DOHH2 (cell line): ENCODE results near the gene KCNJ4.

Experiments
- H3F3A ChIP-seq: fragments of 200-600 bp; sonication (generic), shearing (Covaris generic); 2 replicates; pipeline ENCODE4 v1.6.0; 2016; ENCODE audit warnings: antibody characterized with exemption, mild to moderate bottlenecking; ENCODE audit not compliant: control insufficient read depth, insufficient read depth
- H3K27ac ChIP-seq: fragments of 200-600 bp; sonication (generic); 2 replicates; pipeline ENCODE4 v1.5.1; 2014; ENCODE audit warnings: low read depth, mild to moderate bottlenecking, low read length, moderate library complexity
- H3K27me3 ChIP-seq: fragments of 200-600 bp; sonication (generic); 2 replicates; pipeline ENCODE4 v1.6.1; 2014; ENCODE audit warnings: mild to moderate bottlenecking, low read length, mixed read lengths; ENCODE audit not compliant: control insufficient read depth
- H3K36me3 ChIP-seq: fragments of 200-600 bp; sonication (generic); 2 replicates; pipeline ENCODE4 v1.6.1; 2014; ENCODE audit warnings: mild to moderate bottlenecking, low read length, moderate library complexity, mixed read lengths; ENCODE audit not compliant: control insufficient read depth
- H3K4me1 ChIP-seq: fragments of 200-600 bp; sonication (generic); 2 replicates; pipeline ENCODE4 v1.6.1; 2014; ENCODE audit warnings: mild to moderate bottlenecking, low read length, mixed read lengths; ENCODE audit not compliant: control insufficient read depth
- H3K4me2 ChIP-seq: fragments of 200-600 bp; sonication (generic); 2 replicates; pipeline ENCODE4 v1.6.0; 2014; ENCODE audit warnings: mild to moderate bottlenecking, low read length, moderate library complexity
- H3K4me3 ChIP-seq: fragments of 200-600 bp; sonication (generic); 2 replicates; pipeline ENCODE4 v1.5.1; 2014; ENCODE audit warnings: mild to moderate bottlenecking, low read length, mixed read lengths
- H3K79me2 ChIP-seq: fragments of 200-600 bp; sonication (generic); 2 replicates; pipeline ENCODE4 v1.6.1; 2014; ENCODE audit warnings: mild to moderate bottlenecking, low read length, mixed read lengths; ENCODE audit not compliant: control insufficient read depth
- H3K9me2 ChIP-seq: fragments of 200-600 bp; sonication (generic); replicated peaks from 2 replicates; pipeline ENCODE4 v1.6.1; 2014; ENCODE audit warnings: mild to moderate bottlenecking, low read length, mixed read lengths; ENCODE audit not compliant: control insufficient read depth
- H3K9me3 ChIP-seq: fragments of 200-600 bp; sonication (generic); 2 replicates; pipeline ENCODE4 v1.6.1; 2014; ENCODE audit warnings: antibody characterized with exemption, low read length, mixed read lengths; ENCODE audit not compliant: control insufficient read depth, insufficient read depth
- H4K20me1 ChIP-seq: fragments of 200-600 bp; sonication (generic); 2 replicates; pipeline ENCODE4 v1.6.0; 2014; ENCODE audit warnings: low read depth, mild to moderate bottlenecking, antibody characterized with exemption, low read length, moderate library complexity; ENCODE audit not compliant: control insufficient read depth, insufficient read depth
- CTCF ChIP-seq: fragments of 200-600 bp; sonication (generic); IDR thresholded peaks from one replicate; pipeline ENCODE4 v1.5.1; 2014; ENCODE audit warnings: antibody characterized with exemption, mild to moderate bottlenecking, low read depth, low read length; ENCODE audit not compliant: poor library complexity, severe bottlenecking
- EZH2phosphoT487 ChIP-seq: fragments of 200-600 bp; sonication (generic); IDR thresholded peaks from 2 replicates; pipeline ENCODE4 v1.6.1; 2017; ENCODE audit warnings: borderline replicate concordance, mild to moderate bottlenecking, antibody characterized with exemption, low read length, moderate library complexity, mixed read lengths

The KCNJ4 gene

DNA sequence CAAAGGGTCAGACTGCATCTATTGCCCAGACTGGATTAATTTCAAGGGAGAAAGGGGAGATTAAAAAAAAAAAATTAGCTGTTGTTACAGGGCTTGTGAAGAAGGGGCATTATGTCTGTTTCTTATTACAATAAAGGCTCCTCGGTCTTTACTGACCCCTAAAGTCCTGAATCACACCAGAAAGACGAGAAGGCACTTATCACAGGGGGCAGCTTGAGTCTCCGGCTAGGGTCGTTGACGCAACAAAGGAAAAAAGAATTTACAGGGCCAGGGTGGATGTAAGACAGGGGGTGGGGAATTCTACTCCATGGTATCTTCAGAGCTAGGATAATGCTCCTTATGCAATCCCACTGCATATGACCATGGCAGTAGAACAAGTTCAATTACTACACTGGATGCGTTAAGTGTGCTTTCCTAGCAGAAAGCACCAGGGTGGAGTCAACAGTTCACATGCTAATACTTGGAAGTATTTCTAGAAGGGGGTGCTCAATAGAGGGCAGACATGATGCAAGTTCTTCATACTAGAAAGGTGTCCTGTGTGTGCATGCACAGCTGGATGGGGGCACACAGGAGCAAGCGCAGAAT is 34.7 kb upstream of the KCNJ4 start:
- H3K79me2 ChIP-seq: peaks cover 23% of the 10 kb centered on the region
- H3F3A ChIP-seq: peaks cover 57% of the 10 kb centered on the region
- no peak overlapping the region for H3K4me2 ChIP-seq
- H4K20me1 ChIP-seq: peaks cover 15% of the 10 kb centered on the region
- no peaks in the 10 kb centered on the region for H3K4me1 ChIP-seq
- H3K4me3 ChIP-seq: no peak overlapping the region
- H3K9me2 ChIP-seq: no peaks in the 10 kb centered on the region
- no peaks in the 10 kb centered on the region for H3K27me3 ChIP-seq
- H3K27ac ChIP-seq: no peak overlapping the region
- no peak for TF ChIP-seq EZH2phosphoT487
- no peak for TF ChIP-seq CTCF
- no peaks in the 10 kb centered on the region for H3K9me3 ChIP-seq
- peaks cover 94% of the 10 kb centered on the region for H3K36me3 ChIP-seq

DNA sequence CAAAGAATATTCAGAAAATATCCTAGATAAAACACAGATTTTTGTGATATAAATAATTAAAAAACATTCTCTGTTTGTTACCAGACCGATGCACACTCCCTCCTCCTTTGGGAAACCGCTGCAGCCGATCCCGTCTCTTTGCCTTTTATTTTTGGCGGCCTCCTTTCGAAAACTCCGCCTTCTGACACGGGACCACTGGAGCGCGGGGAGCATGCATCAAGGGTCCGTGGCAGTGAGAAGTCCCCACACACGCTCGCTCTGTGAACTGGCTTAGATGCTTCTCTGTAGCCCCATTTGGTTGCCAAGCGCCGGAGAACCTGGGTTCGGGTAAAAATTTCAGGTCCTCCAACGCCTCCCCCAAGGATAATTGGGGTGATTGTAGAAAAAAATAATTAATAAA is 34.1 kb upstream of the KCNJ4 start:
- H3K27me3 ChIP-seq: no peaks in the 10 kb centered on the region
- H3K4me3 ChIP-seq: no peak overlapping the region
- H3K4me1 ChIP-seq: no peaks in the 10 kb centered on the region
- no peaks in the 10 kb centered on the region for H3K9me2 ChIP-seq
- H3K9me3 ChIP-seq: no peaks in the 10 kb centered on the region
- H3K79me2 ChIP-seq: peaks cover 19% of the 10 kb centered on the region
- TF ChIP-seq EZH2phosphoT487 (no peak), CTCF (no peak)
- no peak overlapping the region for H3K27ac ChIP-seq
- H3K36me3 ChIP-seq: peaks cover 94% of the 10 kb centered on the region
- peaks cover 15% of the 10 kb centered on the region for H4K20me1 ChIP-seq
- no peak overlapping the region for H3K4me2 ChIP-seq
- H3F3A ChIP-seq: peaks cover 61% of the 10 kb centered on the region

DNA sequence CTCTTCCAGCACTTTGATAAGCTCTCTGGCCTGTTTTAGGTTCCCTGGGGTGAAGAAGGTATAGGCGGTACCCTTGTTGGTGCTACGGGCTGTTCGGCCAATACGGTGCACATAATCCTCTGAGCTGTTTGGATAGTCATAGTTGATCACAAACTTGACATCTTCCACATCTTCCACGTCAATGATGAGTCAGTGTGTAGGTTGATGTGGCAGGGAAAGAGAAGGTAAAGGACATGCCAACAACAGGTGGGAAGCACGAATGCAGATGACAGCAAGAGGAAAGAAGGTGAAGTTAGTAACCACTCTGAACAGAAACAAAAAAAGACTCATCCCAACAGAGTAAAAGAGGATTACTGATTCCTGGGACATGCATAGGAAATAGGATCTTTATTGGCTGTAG is 32.9 kb upstream of the KCNJ4 start:
- Histone ChIP-seq H3K27ac (no peak overlapping the region), H3F3A (peaks cover 66% of the 10 kb centered on the region), H3K9me2 (no peaks in the 10 kb centered on the region), H3K4me1 (no peaks in the 10 kb centered on the region), H3K4me3 (no peak overlapping the region), H3K36me3 (peaks cover 94% of the 10 kb centered on the region), H4K20me1 (peaks cover 15% of the 10 kb centered on the region), H3K27me3 (no peaks in the 10 kb centered on the region), H3K4me2 (no peak overlapping the region), H3K79me2 (peaks cover 13% of the 10 kb centered on the region), H3K9me3 (no peaks in the 10 kb centered on the region)
- TF ChIP-seq EZH2phosphoT487 (no peak), CTCF (no peak)
